Measurements from ENCODE around the gene STX2. TPM values are rescaled to one million over a fixed set of nuclear protein-coding genes. Genes with fewer than 3 reads are reported as not detected.

The STX2 gene
- total and polyA plus RNA-seq, 4 donors = 11.9 to 28.4 (median 20.9) TPM

DNA sequence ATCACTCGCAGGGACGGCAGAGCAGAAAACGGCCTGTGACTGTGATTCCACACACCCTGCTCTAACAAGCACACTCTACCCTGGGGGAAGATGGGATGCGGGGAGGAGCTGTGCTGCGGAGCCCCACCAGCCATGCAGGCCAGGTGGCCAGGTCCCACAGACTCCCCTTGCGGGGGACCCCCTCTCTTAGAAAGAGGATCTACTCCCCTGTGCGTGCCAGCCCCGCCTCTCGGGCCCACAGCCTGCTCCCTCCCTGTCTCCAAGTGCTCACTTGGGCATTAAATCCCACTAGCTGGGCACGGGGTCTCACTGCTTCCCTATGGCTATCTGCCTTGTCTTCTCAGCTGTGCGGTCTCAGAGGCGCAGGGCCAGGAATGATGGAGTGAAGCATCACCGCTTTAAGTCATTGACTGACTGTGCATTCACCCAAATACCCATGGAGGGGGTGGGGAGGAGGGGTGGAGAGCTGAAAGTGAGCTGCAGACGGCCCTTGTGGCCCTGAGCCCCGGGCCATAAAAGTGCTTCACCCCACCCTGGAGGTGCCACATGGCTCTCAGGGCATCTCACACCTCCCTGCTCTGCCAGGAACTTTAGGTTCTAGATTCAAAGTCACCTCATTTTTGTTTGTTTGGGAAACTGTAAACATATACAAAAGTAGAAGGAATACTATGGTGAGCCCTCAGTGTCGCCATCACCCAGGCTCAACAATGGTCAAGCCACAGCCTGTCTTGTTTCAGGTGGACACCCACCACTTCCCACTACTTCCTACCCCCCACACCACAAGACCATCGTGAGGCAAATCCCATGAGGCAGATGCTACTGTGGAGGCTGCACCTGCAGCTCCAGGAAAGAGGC lies 9.4 kb downstream of the STX2 start:
- H3K27me3 ChIP-seq (ENCODE audit: control insufficient read depth in 3 of 3, insufficient read depth in 3 of 3, low read length in 2 of 3) = no peaks in the 10 kb centered on the region
- peaks cover 0 to 28% (median 12%) of the 10 kb centered on the region in 5 donors for H3K4me1 ChIP-seq (ENCODE audit: control insufficient read depth in 5 of 5, insufficient read depth in 5 of 5, low read length in 5 of 5)
- H3K4me3 ChIP-seq = no peak overlapping the region
- ATAC-seq (ENCODE audit: insufficient read depth, low FRiP score) = no peak
- no peak overlapping the region for H3K27ac ChIP-seq (ENCODE audit: low read depth in 1 of 2, low read length in 1 of 2)
- H3K9me3 ChIP-seq (ENCODE audit: control insufficient read depth in 4 of 4, insufficient read depth in 3 of 4, low read length in 3 of 4) = peaks cover 0 to 4% (median 0%) of the 10 kb centered on the region in 4 donors
- WGBS, 2 donors = 86 to 88% methylated on average over 17 of the region's 17 CpGs
- H3K9ac ChIP-seq (ENCODE audit: insufficient read depth in 1 of 2, low read length in 2 of 2) = no peak overlapping the region
- TF ChIP-seq, protein P1, sequence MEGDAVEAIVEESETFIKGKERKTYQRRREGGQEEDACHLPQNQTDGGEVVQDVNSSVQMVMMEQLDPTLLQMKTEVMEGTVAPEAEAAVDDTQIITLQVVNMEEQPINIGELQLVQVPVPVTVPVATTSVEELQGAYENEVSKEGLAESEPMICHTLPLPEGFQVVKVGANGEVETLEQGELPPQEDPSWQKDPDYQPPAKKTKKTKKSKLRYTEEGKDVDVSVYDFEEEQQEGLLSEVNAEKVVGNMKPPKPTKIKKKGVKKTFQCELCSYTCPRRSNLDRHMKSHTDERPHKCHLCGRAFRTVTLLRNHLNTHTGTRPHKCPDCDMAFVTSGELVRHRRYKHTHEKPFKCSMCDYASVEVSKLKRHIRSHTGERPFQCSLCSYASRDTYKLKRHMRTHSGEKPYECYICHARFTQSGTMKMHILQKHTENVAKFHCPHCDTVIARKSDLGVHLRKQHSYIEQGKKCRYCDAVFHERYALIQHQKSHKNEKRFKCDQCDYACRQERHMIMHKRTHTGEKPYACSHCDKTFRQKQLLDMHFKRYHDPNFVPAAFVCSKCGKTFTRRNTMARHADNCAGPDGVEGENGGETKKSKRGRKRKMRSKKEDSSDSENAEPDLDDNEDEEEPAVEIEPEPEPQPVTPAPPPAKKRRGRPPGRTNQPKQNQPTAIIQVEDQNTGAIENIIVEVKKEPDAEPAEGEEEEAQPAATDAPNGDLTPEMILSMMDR (IDR thresholded peaks at IDR 0.05; ENCODE audit: control extremely low read depth, extremely low read depth) = no peak
- DNase-seq = no peak
- peaks cover 0 to 2% (median 0%) of the 10 kb centered on the region in 4 donors for H3K36me3 ChIP-seq (ENCODE audit: control insufficient read depth in 4 of 4, insufficient read depth in 4 of 4, low read length in 4 of 4)

DNA sequence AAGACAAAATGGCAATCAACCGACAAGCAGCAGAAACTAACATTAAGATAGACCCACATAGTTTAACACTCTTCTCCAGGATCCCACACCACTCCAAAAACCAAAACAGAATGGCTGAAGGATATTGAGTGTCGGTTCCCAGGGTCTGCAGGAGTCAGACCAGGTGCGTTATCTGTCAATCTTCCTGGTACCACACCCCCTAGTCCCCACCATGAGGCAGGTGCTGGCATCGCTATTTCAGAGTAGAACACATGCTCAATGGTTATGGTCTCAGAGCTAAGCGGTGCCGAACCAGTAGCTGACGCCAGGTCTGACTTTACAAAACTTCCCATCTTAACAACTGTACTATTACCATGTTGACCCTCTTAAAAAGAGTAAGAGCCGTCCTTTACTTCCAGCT lies 10.2 kb downstream of the STX2 start:
- Histone ChIP-seq H3K27ac (ENCODE audit: low read depth in 1 of 2, low read length in 1 of 2) (no peak overlapping the region), H3K9ac (ENCODE audit: insufficient read depth in 1 of 2, low read length in 2 of 2) (no peak overlapping the region), H3K4me3 (no peak overlapping the region), H3K36me3 (ENCODE audit: control insufficient read depth in 4 of 4, insufficient read depth in 4 of 4, low read length in 4 of 4) (peaks cover 0 to 2% (median 0%) of the 10 kb centered on the region in 4 donors), H3K27me3 (ENCODE audit: control insufficient read depth in 3 of 3, insufficient read depth in 3 of 3, low read length in 2 of 3) (no peaks in the 10 kb centered on the region), H3K9me3 (ENCODE audit: control insufficient read depth in 4 of 4, insufficient read depth in 3 of 4, low read length in 3 of 4) (peaks cover 0 to 4% (median 0%) of the 10 kb centered on the region in 4 donors), H3K4me1 (ENCODE audit: control insufficient read depth in 5 of 5, insufficient read depth in 5 of 5, low read length in 5 of 5) (peaks cover 0 to 28% (median 12%) of the 10 kb centered on the region in 5 donors)
- ATAC-seq (ENCODE audit: insufficient read depth, low FRiP score) (no peak), DNase-seq (no peak)
- TF ChIP-seq, protein P1 (IDR thresholded peaks at IDR 0.05; ENCODE audit: control extremely low read depth, extremely low read depth) = no peak
- 93 to 94% methylated on average over 8 of the region's 8 CpGs for WGBS, 2 donors

DNA sequence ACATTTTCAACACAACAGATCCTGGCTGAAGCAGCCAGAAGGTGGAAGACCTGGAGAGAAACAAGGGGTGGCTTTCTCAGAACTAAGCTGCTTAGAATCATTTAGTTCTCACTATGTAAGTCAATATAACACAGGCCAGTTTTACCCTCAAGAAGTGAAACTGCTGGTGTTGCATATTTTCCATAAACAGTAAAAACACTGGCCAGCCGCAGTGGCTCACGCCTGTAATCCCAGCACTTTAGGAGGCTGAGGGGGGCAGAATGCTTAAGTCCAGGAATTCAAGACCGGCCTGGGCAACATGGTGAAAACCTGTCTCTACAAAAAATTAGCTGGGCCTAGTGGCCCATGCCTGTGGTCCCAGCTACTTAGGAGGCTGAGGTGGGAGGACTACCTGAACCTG lies 11.6 kb downstream of the STX2 start:
- Histone ChIP-seq H3K36me3 (ENCODE audit: control insufficient read depth in 4 of 4, insufficient read depth in 4 of 4, low read length in 4 of 4) (peaks cover 0 to 9% (median 4%) of the 10 kb centered on the region in 4 donors), H3K9me3 (ENCODE audit: control insufficient read depth in 4 of 4, insufficient read depth in 3 of 4, low read length in 3 of 4) (peaks cover 0 to 4% (median 0%) of the 10 kb centered on the region in 4 donors), H3K4me3 (no peak overlapping the region), H3K9ac (ENCODE audit: insufficient read depth in 1 of 2, low read length in 2 of 2) (peak overlapping the region in 1 of 2 donors; percentile 34), H3K4me1 (ENCODE audit: control insufficient read depth in 5 of 5, insufficient read depth in 5 of 5, low read length in 5 of 5) (peaks cover 0 to 21% (median 7%) of the 10 kb centered on the region in 5 donors), H3K27ac (ENCODE audit: low read depth in 1 of 2, low read length in 1 of 2) (no peak overlapping the region), H3K27me3 (ENCODE audit: control insufficient read depth in 3 of 3, insufficient read depth in 3 of 3, low read length in 2 of 3) (no peaks in the 10 kb centered on the region)
- DNase-seq (peak; percentile 58 to 84 (median 77)), ATAC-seq (ENCODE audit: insufficient read depth, low FRiP score) (no peak)
- TF ChIP-seq, protein P1 (IDR thresholded peaks at IDR 0.05; ENCODE audit: control extremely low read depth, extremely low read depth) = no peak
- WGBS, 2 donors = 65 to 80% methylated on average over 3 of the region's 3 CpGs
